ENCODE results near the gene ARAF.

GRCh38 chrX:47573341-47574075 is 12.5 kb downstream of the ARAF start:
- no peak for TF ChIP-seq CTCF (IDR thresholded peaks at IDR 0.05)
- no peak for TF ChIP-seq POLR2A (IDR thresholded peaks at IDR 0.05)
